MM.1S (cell line): ENCODE results near the gene WDFY2.

Experiments used
- DNase-seq: peaks from one replicate; pipeline ENCODE4 v3.0.0-alpha.2; 2015
- H2AFZ ChIP-seq: fragments of 300-600 bp; sonication (generic); 2 replicates; pipeline ENCODE4 v1.6.0; 2016; ENCODE audit warnings: antibody characterized with exemption, low read length
- H3F3A ChIP-seq: fragments of 300-600 bp; sonication (generic); 2 replicates; pipeline ENCODE4 v1.6.1; 2016; ENCODE audit warnings: mild to moderate bottlenecking, antibody characterized with exemption, low read length, moderate library complexity, mixed read lengths; ENCODE audit not compliant: insufficient read depth
- H3K27ac ChIP-seq: fragments of 300-600 bp; sonication (generic); 2 replicates; pipeline ENCODE4 v1.5.1; 2016; ENCODE audit warnings: mild to moderate bottlenecking, low read length
- H3K27me3 ChIP-seq: fragments of 300-600 bp; sonication (generic); replicated peaks from 2 replicates; pipeline ENCODE4 v1.6.0; 2016; ENCODE audit warnings: low read length; ENCODE audit not compliant: insufficient read depth
- H3K36me3 ChIP-seq: fragments of 300-600 bp; sonication (generic); replicated peaks from 2 replicates; pipeline ENCODE4 v1.6.1; 2016; ENCODE audit warnings: mild to moderate bottlenecking, low read length, mixed read lengths; ENCODE audit not compliant: insufficient read depth
- H3K4me1 ChIP-seq: fragments of 300-600 bp; sonication (generic); 2 replicates; pipeline ENCODE4 v1.6.1; 2016; ENCODE audit warnings: low read length, mixed read lengths
- H3K4me2 ChIP-seq: fragments of 300-600 bp; sonication (generic); 2 replicates; pipeline ENCODE4 v1.6.0; 2016; ENCODE audit warnings: low read depth, low read length
- H3K4me3 ChIP-seq: fragments of 300-600 bp; sonication (generic); 2 replicates; pipeline ENCODE4 v1.5.1; 2016; ENCODE audit warnings: low read length, mixed read lengths
- H3K79me2 ChIP-seq: fragments of 300-600 bp; sonication (generic); 2 replicates; pipeline ENCODE4 v1.6.1; 2016; ENCODE audit warnings: mixed run types, low read length, mixed read lengths
- H3K9ac ChIP-seq: fragments of 300-600 bp; sonication (generic); 2 replicates; pipeline ENCODE4 v1.6.1; 2016; ENCODE audit warnings: low read length, mixed read lengths
- H3K9me2 ChIP-seq: fragments of 300-600 bp; sonication (generic); replicated peaks from 2 replicates; pipeline ENCODE4 v1.6.1; 2016; ENCODE audit warnings: mild to moderate bottlenecking, low read length, mixed read lengths; ENCODE audit not compliant: insufficient read depth
- H3K9me3 ChIP-seq: fragments of 300-600 bp; sonication (generic); replicated peaks from 2 replicates; pipeline ENCODE4 v1.6.1; 2016; ENCODE audit warnings: mild to moderate bottlenecking, low read length, mixed read lengths; ENCODE audit not compliant: insufficient read depth
- H4K20me1 ChIP-seq: fragments of 300-600 bp; sonication (generic); 2 replicates; pipeline ENCODE4 v1.6.1; 2016; ENCODE audit warnings: mild to moderate bottlenecking, low read length, moderate library complexity, mixed read lengths; ENCODE audit not compliant: insufficient read depth
- EZH2 ChIP-seq: fragments of 300-600 bp; sonication (generic); optimal IDR thresholded peaks from 2 replicates; pipeline ENCODE3; 2017; ENCODE audit warnings: low read depth, mild to moderate bottlenecking, antibody characterized with exemption, low read length, mixed read lengths
- EZH2phosphoT487 ChIP-seq: fragments of 300-600 bp; sonication (generic); IDR thresholded peaks from 2 replicates; pipeline ENCODE4 v1.6.1; 2018; ENCODE audit warnings: antibody characterized with exemption, low read length
- TF ChIP-seq, protein P1 (sequence below): fragments of 300-600 bp; sonication (generic); IDR thresholded peaks from 2 replicates; pipeline ENCODE4 v1.5.1; 2016; ENCODE audit warnings: antibody characterized with exemption, low read length, mixed read lengths

The WDFY2 gene

DNA sequence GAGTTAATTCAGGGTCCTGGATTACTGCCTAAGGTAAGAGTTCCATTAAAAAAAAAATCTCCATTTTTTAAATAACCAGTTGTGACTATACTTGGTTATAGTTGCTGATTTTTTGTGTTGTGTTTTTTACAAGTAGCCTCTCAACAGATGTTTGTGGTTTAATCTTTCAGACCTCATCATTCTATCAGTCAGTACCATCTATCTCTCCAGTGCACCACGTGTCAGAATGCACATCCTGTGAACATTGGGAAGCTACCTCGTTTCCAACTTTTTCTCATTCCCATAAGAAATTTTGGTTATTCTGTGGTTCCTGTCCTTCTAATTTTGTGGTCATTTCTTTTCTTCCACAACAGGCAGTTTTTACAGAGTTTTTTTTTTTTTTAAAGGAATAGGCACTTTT, 39.2 kb downstream of the WDFY2 start:
- Histone ChIP-seq H2AFZ (no peak overlapping the region), H3K36me3 (no peaks in the 10 kb centered on the region), H3K9ac (no peak overlapping the region), H3F3A (no peaks in the 10 kb centered on the region), H3K79me2 (no peaks in the 10 kb centered on the region), H3K27me3 (no peaks in the 10 kb centered on the region), H3K27ac (no peak overlapping the region), H3K4me1 (no peaks in the 10 kb centered on the region), H3K9me3 (no peaks in the 10 kb centered on the region), H3K9me2 (no peaks in the 10 kb centered on the region), H3K4me3 (no peak overlapping the region), H3K4me2 (no peak overlapping the region), H4K20me1 (no peaks in the 10 kb centered on the region)
- DNase-seq, result no peak
- TF ChIP-seq EZH2, result no peak
- TF ChIP-seq, protein P1, sequence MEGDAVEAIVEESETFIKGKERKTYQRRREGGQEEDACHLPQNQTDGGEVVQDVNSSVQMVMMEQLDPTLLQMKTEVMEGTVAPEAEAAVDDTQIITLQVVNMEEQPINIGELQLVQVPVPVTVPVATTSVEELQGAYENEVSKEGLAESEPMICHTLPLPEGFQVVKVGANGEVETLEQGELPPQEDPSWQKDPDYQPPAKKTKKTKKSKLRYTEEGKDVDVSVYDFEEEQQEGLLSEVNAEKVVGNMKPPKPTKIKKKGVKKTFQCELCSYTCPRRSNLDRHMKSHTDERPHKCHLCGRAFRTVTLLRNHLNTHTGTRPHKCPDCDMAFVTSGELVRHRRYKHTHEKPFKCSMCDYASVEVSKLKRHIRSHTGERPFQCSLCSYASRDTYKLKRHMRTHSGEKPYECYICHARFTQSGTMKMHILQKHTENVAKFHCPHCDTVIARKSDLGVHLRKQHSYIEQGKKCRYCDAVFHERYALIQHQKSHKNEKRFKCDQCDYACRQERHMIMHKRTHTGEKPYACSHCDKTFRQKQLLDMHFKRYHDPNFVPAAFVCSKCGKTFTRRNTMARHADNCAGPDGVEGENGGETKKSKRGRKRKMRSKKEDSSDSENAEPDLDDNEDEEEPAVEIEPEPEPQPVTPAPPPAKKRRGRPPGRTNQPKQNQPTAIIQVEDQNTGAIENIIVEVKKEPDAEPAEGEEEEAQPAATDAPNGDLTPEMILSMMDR, result no peak
- no peak for TF ChIP-seq EZH2phosphoT487

GRCh38 chr13:51624207-51624606, 39.9 kb downstream of the WDFY2 start:
- Histone ChIP-seq H3K9ac (no peak overlapping the region), H3K4me3 (no peak overlapping the region), H4K20me1 (no peaks in the 10 kb centered on the region), H3K27ac (no peak overlapping the region), H3K9me3 (no peaks in the 10 kb centered on the region), H3K36me3 (no peaks in the 10 kb centered on the region), H3K27me3 (no peaks in the 10 kb centered on the region), H3K4me1 (no peaks in the 10 kb centered on the region), H3F3A (no peaks in the 10 kb centered on the region), H3K9me2 (no peaks in the 10 kb centered on the region), H3K4me2 (no peak overlapping the region), H3K79me2 (no peaks in the 10 kb centered on the region), H2AFZ (no peak overlapping the region)
- no peak for DNase-seq
- no peak for TF ChIP-seq EZH2
- TF ChIP-seq EZH2phosphoT487, result no peak
- TF ChIP-seq, protein P1, result no peak

DNA sequence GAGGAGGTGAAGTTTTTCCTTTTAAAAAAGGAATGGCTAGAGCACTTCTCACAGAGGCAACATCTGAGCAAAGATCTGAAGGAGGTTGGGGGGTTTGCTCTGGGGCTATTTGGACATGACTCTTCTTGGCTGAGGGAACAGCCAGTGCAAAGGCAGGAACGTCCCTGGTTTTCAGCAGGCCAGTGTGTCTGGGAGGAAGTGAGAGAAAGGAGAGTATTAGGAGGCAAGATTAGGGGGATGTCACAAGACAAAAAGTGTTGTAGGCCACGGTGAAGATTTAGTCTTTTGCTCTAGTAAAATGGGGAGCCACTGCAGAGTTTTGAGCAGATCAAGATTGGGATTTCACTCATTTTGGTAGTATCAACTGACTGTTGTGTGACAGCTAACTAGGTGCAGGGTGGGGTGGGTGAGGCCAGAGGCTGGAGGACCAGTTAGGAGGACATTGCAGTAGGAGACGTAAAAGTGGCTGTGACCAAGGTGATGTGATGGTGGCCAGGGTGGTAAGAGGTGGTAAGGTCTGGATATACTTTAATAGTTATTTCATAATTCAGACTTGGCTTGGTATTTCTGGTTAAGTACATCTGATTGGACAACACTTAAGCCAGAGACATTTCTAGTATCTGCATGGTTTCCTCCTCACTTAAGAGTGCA, 40.6 kb downstream of the WDFY2 start:
- Histone ChIP-seq H3K4me1 (no peaks in the 10 kb centered on the region), H3K9me2 (no peaks in the 10 kb centered on the region), H3K36me3 (no peaks in the 10 kb centered on the region), H3K4me3 (no peak overlapping the region), H4K20me1 (no peaks in the 10 kb centered on the region), H3F3A (no peaks in the 10 kb centered on the region), H3K9ac (no peak overlapping the region), H2AFZ (no peak overlapping the region), H3K4me2 (no peak overlapping the region), H3K79me2 (no peaks in the 10 kb centered on the region), H3K9me3 (no peaks in the 10 kb centered on the region), H3K27ac (no peak overlapping the region), H3K27me3 (no peaks in the 10 kb centered on the region)
- DNase-seq, result no peak
- no peak for TF ChIP-seq EZH2phosphoT487
- TF ChIP-seq EZH2, result no peak
- TF ChIP-seq, protein P1, result no peak
